Stimulated activated CD8-positive, alpha-beta memory T cell treated with anti-CD3 and anti-CD28 coated beads, Interleukin-4, amount 100 ng/mL, for 4 hours (primary cell): ENCODE measurements around the gene GOSR1.
"Not testable (repeated sequence)": the region's sequence is repeated elsewhere in the genome, so short reads cannot be mapped to it uniquely, and the experiment has no call there.

ENCODE experiments used
- DNase-seq, 2 donors: peaks; one replicate each; pipeline ENCODE4 v3.0.0-alpha.2; 2020; ENCODE audit warnings: low read depth in 2 of 2, low spot score in 1 of 2

Gene GOSR1

GRCh38 chr17:30543456-30543855 lies 66.2 kb downstream of the GOSR1 start:
- DNase-seq: no peak

DNA sequence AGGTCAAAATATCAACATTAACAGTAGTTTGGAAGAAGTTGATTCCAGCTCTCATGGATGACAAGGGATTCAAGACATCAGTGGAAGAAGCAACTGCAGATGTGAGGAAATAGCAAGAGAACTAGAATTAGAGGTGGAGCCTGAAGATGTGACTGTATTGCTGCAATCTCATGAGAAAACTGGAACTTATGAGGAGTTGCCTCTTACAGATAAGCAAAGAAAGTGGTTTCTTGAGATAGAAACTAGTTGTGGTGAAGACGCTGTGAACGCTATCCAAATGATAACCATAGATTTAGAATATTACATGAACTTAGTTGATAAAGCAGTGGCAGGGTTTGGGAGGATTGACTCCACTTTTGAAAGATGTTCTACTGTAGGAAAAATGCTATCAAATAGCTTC lies 67.8 kb downstream of the GOSR1 start:
- no peak for DNase-seq

DNA sequence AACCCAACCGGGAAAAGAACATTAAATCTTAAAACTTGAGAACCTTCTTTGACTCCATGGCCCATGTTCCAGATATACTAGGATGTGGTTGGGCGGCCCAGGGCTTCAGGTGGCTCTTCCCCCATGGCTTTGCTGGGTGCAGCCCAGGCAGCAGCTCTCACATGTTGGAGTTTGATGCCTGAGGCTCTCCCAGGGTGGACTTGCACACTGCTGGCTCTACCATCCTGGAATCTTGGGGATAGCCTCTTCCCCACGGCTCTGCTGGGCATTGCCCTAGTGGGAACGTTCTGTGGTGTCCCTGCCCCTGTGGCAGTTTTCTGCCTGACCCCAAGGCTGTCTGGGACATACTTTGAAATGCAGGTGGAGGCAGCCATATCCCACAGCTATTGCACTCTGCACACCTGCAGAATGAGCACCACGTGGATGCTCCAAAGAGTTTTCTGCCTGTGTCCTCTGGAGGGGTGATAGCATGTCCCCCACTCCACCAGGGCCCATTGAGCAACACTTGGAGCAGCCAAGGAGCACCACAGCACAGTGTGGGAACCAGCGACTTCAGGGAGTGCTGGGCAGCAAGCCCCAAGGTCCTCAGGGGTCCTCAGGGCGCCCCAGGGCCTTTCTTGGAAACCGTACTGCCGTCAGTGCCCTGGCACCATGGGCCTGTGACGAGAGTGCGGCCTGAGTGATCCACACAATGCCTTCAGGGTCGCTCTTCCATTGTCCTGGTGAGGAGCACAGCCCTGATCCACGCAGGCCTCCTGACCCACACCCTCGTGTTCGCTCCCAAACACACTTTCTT lies 70.8 kb downstream of the GOSR1 start:
- DNase-seq: no peak

GRCh38 chr17:30549181-30549580 lies 72.0 kb downstream of the GOSR1 start:
- not testable (repeated sequence) for DNase-seq

DNA sequence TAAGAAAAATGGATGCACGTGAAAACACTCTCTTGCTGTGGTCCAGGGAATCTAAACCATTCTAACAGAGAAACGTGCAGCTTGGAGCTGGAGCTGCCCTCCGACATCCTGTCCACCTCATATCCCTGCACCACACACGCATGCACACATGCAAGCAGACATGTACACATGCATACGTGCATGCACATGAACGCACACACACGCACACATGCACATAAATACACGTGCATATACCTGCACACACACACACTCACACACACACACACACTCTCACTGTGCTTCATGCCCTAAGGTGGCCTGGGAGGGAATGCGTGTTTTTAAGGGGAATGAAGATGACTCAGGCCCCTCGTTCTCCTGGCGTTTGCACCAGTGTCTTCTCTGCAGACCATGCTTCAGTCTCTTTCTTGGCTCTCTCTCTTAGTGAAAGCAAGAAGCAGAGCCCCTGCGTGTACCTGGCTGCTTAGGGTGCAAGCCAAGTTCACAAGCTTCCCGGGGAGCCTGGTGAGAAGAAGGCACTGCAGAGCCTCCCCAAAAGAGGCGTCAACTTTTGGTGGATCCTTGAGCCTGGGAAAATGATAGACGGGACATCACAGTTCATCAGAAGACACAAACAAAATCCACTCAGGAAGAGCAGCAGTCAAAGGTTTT lies 72.8 kb downstream of the GOSR1 start:
- DNase-seq: no peak

GRCh38 chr17:30550512-30551273 lies 73.5 kb downstream of the GOSR1 start:
- no peak for DNase-seq

GRCh38 chr17:30551274-30551995 lies 74.2 kb downstream of the GOSR1 start:
- DNase-seq: not testable (repeated sequence)

- DNase-seq: no peak
These were observed 74.8 kb downstream of the GOSR1 start for GRCh38 chr17:30551996-30552339.

DNA sequence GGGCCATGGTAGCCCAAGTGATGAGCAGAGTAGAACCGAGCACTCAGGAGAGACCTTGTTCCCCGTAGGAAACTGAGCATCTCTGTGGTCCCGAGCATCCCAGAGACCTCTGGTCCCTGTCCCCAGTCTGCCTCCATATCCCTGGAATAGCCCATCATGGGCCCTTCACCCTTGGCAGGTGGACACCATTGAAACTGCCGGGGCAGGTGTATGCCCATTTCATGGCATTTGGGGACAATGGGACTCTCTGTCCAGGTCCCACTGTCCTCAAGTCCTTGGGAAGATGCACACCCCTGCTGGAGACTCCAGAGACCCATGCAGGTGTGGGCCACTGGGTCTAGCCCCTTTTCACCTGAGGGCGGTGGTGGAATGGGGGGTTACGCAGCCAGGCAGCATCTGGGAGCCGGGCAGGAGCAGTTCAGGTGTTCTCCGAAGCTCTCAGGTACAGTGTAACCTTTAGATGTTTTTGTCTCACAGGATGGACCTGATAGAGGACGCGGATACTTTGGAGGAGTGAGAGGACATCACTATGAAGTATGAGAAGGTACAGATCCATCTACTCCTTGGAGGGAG lies 75.9 kb downstream of the GOSR1 start:
- DNase-seq: no peak

DNA sequence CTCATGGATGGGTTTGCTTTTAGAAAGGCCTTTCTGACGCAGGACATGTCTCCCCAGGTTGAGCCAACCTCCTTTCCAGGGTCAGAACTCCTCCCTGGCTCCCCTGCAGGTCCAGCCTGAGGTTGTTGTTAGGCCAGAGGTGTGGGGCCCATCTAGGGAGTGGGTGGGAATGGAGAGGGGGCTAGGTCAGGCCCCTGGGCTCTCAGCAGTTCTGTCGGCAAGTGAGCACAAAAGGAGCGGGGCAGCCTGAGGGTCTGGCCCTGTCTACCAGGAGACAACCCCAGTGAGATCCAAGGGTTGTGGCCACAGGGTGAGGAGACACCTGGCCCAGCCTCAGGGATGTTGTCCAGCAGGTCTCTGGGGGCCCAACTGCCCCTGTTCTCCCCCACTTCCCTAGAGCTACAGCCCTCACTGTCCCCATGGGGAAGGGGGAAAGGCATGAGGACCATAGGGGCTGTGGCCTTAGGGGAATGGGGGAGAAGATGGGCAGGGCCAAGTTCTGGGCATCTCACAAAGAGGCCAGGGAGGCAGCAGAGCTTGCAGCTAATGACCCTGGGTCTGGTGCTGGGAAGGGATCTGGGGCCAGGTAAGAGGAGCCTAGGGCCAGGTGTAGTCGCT lies 76.7 kb downstream of the GOSR1 start:
- DNase-seq: not testable (repeated sequence)

GRCh38 chr17:30554839-30555751 lies 77.9 kb downstream of the GOSR1 start:
- DNase-seq: no peak

DNA sequence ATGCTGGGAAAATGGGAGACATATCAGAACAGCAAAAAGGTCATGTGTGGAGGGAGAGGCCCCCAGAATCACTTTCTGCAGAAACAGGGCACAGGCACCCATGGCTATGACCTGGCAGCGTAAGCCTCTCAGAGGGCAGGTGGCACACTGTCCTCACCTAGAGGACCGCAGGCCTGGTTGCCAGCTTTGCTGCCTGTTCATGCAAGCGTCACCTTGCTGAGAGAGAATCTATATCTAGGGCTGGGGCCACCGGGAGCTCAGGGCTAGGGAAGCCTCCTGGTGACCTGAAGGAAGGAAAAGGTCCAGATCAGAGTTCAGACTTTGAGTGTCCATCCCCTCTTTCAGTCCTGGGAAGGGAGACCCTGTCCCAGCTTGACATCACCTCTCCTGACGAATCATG lies 78.7 kb downstream of the GOSR1 start:
- no peak for DNase-seq

DNA sequence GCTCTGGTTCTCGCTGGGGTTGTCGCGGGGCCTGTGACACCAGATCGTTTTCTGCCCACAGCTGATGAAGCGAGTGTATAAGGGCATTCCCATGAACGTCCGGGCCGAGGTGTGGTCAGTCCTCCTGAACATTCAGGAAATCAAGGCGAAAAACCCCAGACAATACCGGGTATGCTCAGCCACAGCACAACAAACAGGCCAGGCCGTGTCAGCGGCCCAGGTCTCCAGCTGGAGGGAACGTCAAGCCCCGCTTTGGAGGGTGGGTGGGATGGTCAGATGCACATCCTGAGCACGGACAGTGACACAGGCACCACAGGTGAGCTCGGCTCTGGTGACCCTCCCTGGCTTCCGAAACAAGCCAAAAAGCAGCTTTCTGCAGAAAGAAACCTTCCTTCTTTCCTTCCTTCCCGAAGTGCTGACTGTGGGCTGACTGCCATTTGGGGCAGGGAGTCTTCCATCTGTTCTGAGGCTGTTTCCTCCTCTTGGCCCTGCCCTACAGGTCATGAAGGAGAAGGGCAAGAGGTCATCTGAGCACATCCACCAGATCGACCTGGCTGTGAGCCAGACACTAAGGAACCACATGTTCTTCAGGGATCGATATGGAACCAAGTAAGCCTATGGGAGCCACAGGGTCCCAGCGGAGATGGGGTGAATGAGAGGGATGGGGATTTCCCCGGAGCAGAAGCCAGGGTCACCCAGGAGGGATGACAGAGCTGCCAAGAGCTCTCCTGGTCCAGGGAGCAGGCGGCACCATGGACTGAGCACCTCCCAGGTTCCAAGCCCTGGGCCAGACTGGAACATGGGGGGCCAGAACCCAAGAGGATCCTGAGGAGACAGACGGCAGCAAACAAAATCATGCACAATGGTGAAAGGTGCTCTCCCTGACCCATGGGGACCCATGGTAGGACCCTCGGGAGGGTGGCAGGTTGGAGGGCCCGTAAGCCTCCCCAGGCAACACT lies 79.4 kb downstream of the GOSR1 start:
- no peak for DNase-seq

- no peak for DNase-seq
These were observed 80.9 kb downstream of the GOSR1 start for GRCh38 chr17:30557916-30558685.

GRCh38 chr17:30558686-30559545 lies 81.7 kb downstream of the GOSR1 start:
- no peak for DNase-seq

GRCh38 chr17:30559656-30560055 lies 82.4 kb downstream of the GOSR1 start:
- no peak for DNase-seq
